MM.1S (cell line): ENCODE data around the gene HDHD5.

ENCODE experiments used
- DNase-seq: peaks from one replicate; pipeline ENCODE4 v3.0.0-alpha.2; 2015
- H2AFZ ChIP-seq: fragments of 300-600 bp; sonication (generic); 2 replicates; pipeline ENCODE4 v1.6.0; 2016; ENCODE audit warnings: antibody characterized with exemption, low read length
- H3F3A ChIP-seq: fragments of 300-600 bp; sonication (generic); 2 replicates; pipeline ENCODE4 v1.6.1; 2016; ENCODE audit warnings: mild to moderate bottlenecking, antibody characterized with exemption, low read length, moderate library complexity, mixed read lengths; ENCODE audit not compliant: insufficient read depth
- H3K27ac ChIP-seq: fragments of 300-600 bp; sonication (generic); 2 replicates; pipeline ENCODE4 v1.5.1; 2016; ENCODE audit warnings: mild to moderate bottlenecking, low read length
- H3K27me3 ChIP-seq: fragments of 300-600 bp; sonication (generic); replicated peaks from 2 replicates; pipeline ENCODE4 v1.6.0; 2016; ENCODE audit warnings: low read length; ENCODE audit not compliant: insufficient read depth
- H3K36me3 ChIP-seq: fragments of 300-600 bp; sonication (generic); replicated peaks from 2 replicates; pipeline ENCODE4 v1.6.1; 2016; ENCODE audit warnings: mild to moderate bottlenecking, low read length, mixed read lengths; ENCODE audit not compliant: insufficient read depth
- H3K4me1 ChIP-seq: fragments of 300-600 bp; sonication (generic); 2 replicates; pipeline ENCODE4 v1.6.1; 2016; ENCODE audit warnings: low read length, mixed read lengths
- H3K4me2 ChIP-seq: fragments of 300-600 bp; sonication (generic); 2 replicates; pipeline ENCODE4 v1.6.0; 2016; ENCODE audit warnings: low read depth, low read length
- H3K4me3 ChIP-seq: fragments of 300-600 bp; sonication (generic); 2 replicates; pipeline ENCODE4 v1.5.1; 2016; ENCODE audit warnings: low read length, mixed read lengths
- H3K79me2 ChIP-seq: fragments of 300-600 bp; sonication (generic); 2 replicates; pipeline ENCODE4 v1.6.1; 2016; ENCODE audit warnings: mixed run types, low read length, mixed read lengths
- H3K9ac ChIP-seq: fragments of 300-600 bp; sonication (generic); 2 replicates; pipeline ENCODE4 v1.6.1; 2016; ENCODE audit warnings: low read length, mixed read lengths
- H3K9me2 ChIP-seq: fragments of 300-600 bp; sonication (generic); replicated peaks from 2 replicates; pipeline ENCODE4 v1.6.1; 2016; ENCODE audit warnings: mild to moderate bottlenecking, low read length, mixed read lengths; ENCODE audit not compliant: insufficient read depth
- H3K9me3 ChIP-seq: fragments of 300-600 bp; sonication (generic); replicated peaks from 2 replicates; pipeline ENCODE4 v1.6.1; 2016; ENCODE audit warnings: mild to moderate bottlenecking, low read length, mixed read lengths; ENCODE audit not compliant: insufficient read depth
- H4K20me1 ChIP-seq: fragments of 300-600 bp; sonication (generic); 2 replicates; pipeline ENCODE4 v1.6.1; 2016; ENCODE audit warnings: mild to moderate bottlenecking, low read length, moderate library complexity, mixed read lengths; ENCODE audit not compliant: insufficient read depth
- CTCF ChIP-seq: fragments of 300-600 bp; sonication (generic); IDR thresholded peaks from 2 replicates; pipeline ENCODE4 v1.5.1; 2016; ENCODE audit warnings: antibody characterized with exemption, low read length, mixed read lengths
- EZH2 ChIP-seq: fragments of 300-600 bp; sonication (generic); optimal IDR thresholded peaks from 2 replicates; pipeline ENCODE3; 2017; ENCODE audit warnings: low read depth, mild to moderate bottlenecking, antibody characterized with exemption, low read length, mixed read lengths
- EZH2phosphoT487 ChIP-seq: fragments of 300-600 bp; sonication (generic); IDR thresholded peaks from 2 replicates; pipeline ENCODE4 v1.6.1; 2018; ENCODE audit warnings: antibody characterized with exemption, low read length

The HDHD5 gene

GRCh38 chr22:17199003-17199731 is 40.1 kb upstream of the HDHD5 start:
- Histone ChIP-seq H3F3A (no peaks in the 10 kb centered on the region), H3K9me2 (no peaks in the 10 kb centered on the region), H3K9me3 (no peaks in the 10 kb centered on the region), H3K27me3 (no peaks in the 10 kb centered on the region), H3K79me2 (no peaks in the 10 kb centered on the region), H3K9ac (no peak overlapping the region), H3K4me3 (no peak overlapping the region), H3K4me2 (no peak overlapping the region), H4K20me1 (no peaks in the 10 kb centered on the region), H2AFZ (no peak overlapping the region), H3K27ac (no peak overlapping the region), H3K36me3 (no peaks in the 10 kb centered on the region), H3K4me1 (no peaks in the 10 kb centered on the region)
- DNase-seq, result no peak
- no peak for TF ChIP-seq CTCF
- no peak for TF ChIP-seq EZH2phosphoT487
- no peak for TF ChIP-seq EZH2

- no peak overlapping the region for H3K4me3 ChIP-seq
- H3K4me1 ChIP-seq, result no peaks in the 10 kb centered on the region
- no peak overlapping the region for H3K9ac ChIP-seq
- H3K27ac ChIP-seq, result no peak overlapping the region
- no peaks in the 10 kb centered on the region for H3F3A ChIP-seq
- no peaks in the 10 kb centered on the region for H3K9me3 ChIP-seq
- no peaks in the 10 kb centered on the region for H3K36me3 ChIP-seq
- H3K9me2 ChIP-seq, result no peaks in the 10 kb centered on the region
- H3K4me2 ChIP-seq, result no peak overlapping the region
- H3K27me3 ChIP-seq, result no peaks in the 10 kb centered on the region
- H4K20me1 ChIP-seq, result no peaks in the 10 kb centered on the region
- no peaks in the 10 kb centered on the region for H3K79me2 ChIP-seq
- H2AFZ ChIP-seq, result no peak overlapping the region
- DNase-seq, result no peak
- TF ChIP-seq EZH2, result no peak
- no peak for TF ChIP-seq EZH2phosphoT487
- TF ChIP-seq CTCF, result no peak
These were observed 39.3 kb upstream of the HDHD5 start for GRCh38 chr22:17198170-17199002.

- Histone ChIP-seq H3K4me1 (no peaks in the 10 kb centered on the region), H3K27ac (no peak overlapping the region), H3K4me2 (no peak overlapping the region), H2AFZ (no peak overlapping the region), H3K79me2 (no peaks in the 10 kb centered on the region), H3K9me3 (no peaks in the 10 kb centered on the region), H3F3A (no peaks in the 10 kb centered on the region), H3K9me2 (no peaks in the 10 kb centered on the region), H3K27me3 (no peaks in the 10 kb centered on the region), H3K36me3 (no peaks in the 10 kb centered on the region), H3K4me3 (no peak overlapping the region), H3K9ac (no peak overlapping the region), H4K20me1 (no peaks in the 10 kb centered on the region)
- no peak for DNase-seq
- TF ChIP-seq EZH2phosphoT487 (no peak), EZH2 (no peak), CTCF (no peak)
These were observed 35.1 kb upstream of the HDHD5 start for GRCh38 chr22:17194213-17194612.
